ENCODE results near the gene HES7. TPM values are rescaled to one million over a fixed set of nuclear protein-coding genes. Genes with fewer than 3 reads are reported as not detected.

The HES7 gene
- total RNA-seq, 1 experiment from 2014 or later: 0.33 TPM

DNA sequence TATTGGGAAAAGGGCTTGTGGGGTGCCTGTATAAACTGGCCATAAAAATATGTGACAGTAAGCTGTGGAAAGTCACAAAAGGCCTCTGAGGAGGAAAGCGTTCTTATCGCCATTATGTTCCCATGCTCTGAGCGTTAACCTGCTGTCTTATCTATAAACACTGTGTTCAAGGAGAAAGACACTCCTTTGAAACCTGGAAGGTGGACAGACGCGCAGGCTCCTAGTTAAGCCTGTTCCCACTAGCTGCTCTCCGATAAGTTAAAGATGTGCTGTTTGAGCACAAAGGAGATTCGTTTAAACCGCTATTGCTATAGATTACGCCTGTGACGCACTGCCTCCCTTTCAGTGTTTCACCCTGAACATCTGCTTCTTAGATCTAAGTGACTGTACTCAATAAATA is 41.6 kb downstream of the HES7 start:
- Mint-ChIP-seq H3K27me3 (ENCODE audit: low read depth) (peaks cover 59% of the 10 kb centered on the region), H3K27ac (no peak overlapping the region), H3K4me1 (peaks cover 10 to 12% of the 10 kb centered on the region in 2 experiments), H3K36me3 (ENCODE audit: insufficient read depth in 1 of 3, low read depth in 3 of 3) (peaks cover 0 to 10% (median 0%) of the 10 kb centered on the region in 3 experiments; a peak in 1 of 7 replicates), H3K4me3 (no peak overlapping the region), H3K9me3 (peaks cover 4 to 9% of the 10 kb centered on the region in 2 experiments; a peak in 2 of 5 replicates)
- H3K79me1 ChIP-seq (ENCODE audit: insufficient read depth, low read depth, low read length, poor library complexity, severe bottlenecking): no peaks in the 10 kb centered on the region
- no peak overlapping the region for H4K8ac ChIP-seq (replicated peaks; ENCODE audit: insufficient read length, low read depth, low read length)
- TF ChIP-seq CTCF (conservative IDR thresholded peaks at IDR 0.05): no peak
- H2BK20ac ChIP-seq (ENCODE audit: low read depth, low read length, poor library complexity, severe bottlenecking): no peak overlapping the region
- no peak overlapping the region for H3K4me2 ChIP-seq (ENCODE audit: insufficient read depth, insufficient read length, low read length)
- H2BK120ac ChIP-seq (ENCODE audit: low read depth, low read length, poor library complexity, severe bottlenecking): no peak overlapping the region
- H2BK12ac ChIP-seq (ENCODE audit: insufficient read length, low read depth, low read length): no peak overlapping the region
- H4K20me1 ChIP-seq (ENCODE audit: control insufficient read depth, insufficient read depth, insufficient read length): no peaks in the 10 kb centered on the region
- no peak overlapping the region for H3K4ac ChIP-seq (ENCODE audit: low read depth, low read length)
- no peaks in the 10 kb centered on the region for H3K9me3 ChIP-seq (ENCODE audit: control insufficient read depth, low read depth, low read length)
- no peaks in the 10 kb centered on the region for H3K79me2 ChIP-seq (ENCODE audit: insufficient read depth, low read length)
- no peak overlapping the region for H2AFZ ChIP-seq (ENCODE audit: low read length)
- H2AK5ac ChIP-seq (ENCODE audit: insufficient read length, low read length): no peak overlapping the region
- H3K27me3 ChIP-seq (ENCODE audit: insufficient read depth, low read length): peaks cover under 1% of the 10 kb centered on the region; the same call in 1 of the 2 replicates
- no peak overlapping the region for H2BK5ac ChIP-seq (ENCODE audit: insufficient read length, low read length)
- no peak overlapping the region for H2BK15ac ChIP-seq (ENCODE audit: low read depth, low read length)
- DNase-seq: no peak
- no peak overlapping the region for H3K27ac ChIP-seq (ENCODE audit: insufficient read length, low read depth, low read length)
- H4K91ac ChIP-seq (ENCODE audit: insufficient read length, low read depth, low read length): no peak overlapping the region
- H4K5ac ChIP-seq (ENCODE audit: insufficient read length, low read depth, low read length): no peak overlapping the region
- H3K23me2 ChIP-seq (ENCODE audit: insufficient read length, low read depth, low read length, poor library complexity, severe bottlenecking): peaks cover 10% of the 10 kb centered on the region
- no peak overlapping the region for H3K14ac ChIP-seq (ENCODE audit: insufficient read depth, low read length)
- no peak overlapping the region for H3T11ph ChIP-seq (ENCODE audit: low read length)
- no peak overlapping the region for H3K23ac ChIP-seq (ENCODE audit: insufficient read length, low read depth, low read length)
- WGBS (ENCODE audit: extremely low coverage, insufficient read length, low lambda C conversion rate): no CpG with 5 or more reads among the region's 10 CpGs
- no peak overlapping the region for H3K9ac ChIP-seq (ENCODE audit: extremely low read depth, insufficient read length, low read length)
- no peak overlapping the region for H3K56ac ChIP-seq (ENCODE audit: insufficient read length, low read depth, low read length)
- no peak overlapping the region for H3K18ac ChIP-seq (ENCODE audit: insufficient read length, low read depth, low read length)
- H3K4me1 ChIP-seq (ENCODE audit: insufficient read depth, low read length): no peaks in the 10 kb centered on the region; the same call in 1 of the 2 replicates

Measured in H9 (cell line).